Astrocyte (in vitro differentiated cells and primary cell): ENCODE data around the gene CDON. TPM values are rescaled to one million over a fixed set of nuclear protein-coding genes. Genes with fewer than 3 reads are reported as not detected.

ENCODE experiments used
- DNase-seq: peaks from one replicate; pipeline ENCODE4 v3.0.0-alpha.2; 2010; ENCODE audit warnings: low read depth
- FAIRE-seq: peaks from 2 replicates; lab custom pipeline; 2011; peaks lifted over from hg19 to GRCh38; lab: Jason Lieb, UNC
- H2AFZ ChIP-seq: 2 replicates; pipeline ENCODE4 v1.6.0; 2012; ENCODE audit warnings: low read depth, low read length, inconsistent platforms
- H3K27ac ChIP-seq: 2 replicates; pipeline ENCODE4 v1.5.1; 2011; ENCODE audit warnings: low read depth, low read length, inconsistent platforms
- H3K27me3 ChIP-seq: 2 replicates; pipeline ENCODE4 v1.6.0; 2011; ENCODE audit warnings: low read length, inconsistent platforms; ENCODE audit not compliant: insufficient read depth
- H3K36me3 ChIP-seq: 2 replicates; pipeline ENCODE4 v1.5.1; 2011; ENCODE audit warnings: low read length, inconsistent platforms; ENCODE audit not compliant: insufficient read depth
- H3K4me1 ChIP-seq: 2 replicates; pipeline ENCODE4 v1.5.1; 2011; ENCODE audit warnings: low read length, inconsistent platforms; ENCODE audit not compliant: insufficient read depth
- H3K4me2 ChIP-seq: 2 replicates; pipeline ENCODE4 v1.6.0; 2012; ENCODE audit warnings: low read length, inconsistent platforms
- H3K4me3 ChIP-seq: 2 replicates; pipeline ENCODE4 v1.5.1; 2011; ENCODE audit warnings: low read depth, mild to moderate bottlenecking, low read length, inconsistent platforms; ENCODE audit not compliant: insufficient read depth
- H3K79me2 ChIP-seq: 2 replicates; pipeline ENCODE4 v1.6.0; 2012; ENCODE audit warnings: mild to moderate bottlenecking, low read length, inconsistent platforms; ENCODE audit not compliant: insufficient read depth
- H3K9ac ChIP-seq: 2 replicates; pipeline ENCODE4 v1.6.0; 2012; ENCODE audit warnings: mild to moderate bottlenecking, low read length, inconsistent platforms
- H3K9me3 ChIP-seq: 2 replicates; pipeline ENCODE4 v1.5.1; 2012; ENCODE audit warnings: low read depth, mild to moderate bottlenecking, low read length, inconsistent platforms; ENCODE audit not compliant: insufficient read depth
- H4K20me1 ChIP-seq: 2 replicates; pipeline ENCODE4 v1.6.0; 2012; ENCODE audit warnings: low read length, inconsistent platforms; ENCODE audit not compliant: insufficient read depth
- H3K27ac Mint-ChIP-seq: one replicate; pipeline ENCODE4 v1.8.0; 2021; ENCODE audit warnings: mild to moderate bottlenecking, mixed read lengths; ENCODE audit not compliant: unreplicated experiment
- H3K27me3 Mint-ChIP-seq: one replicate; pipeline ENCODE4 v1.8.0; 2021; ENCODE audit warnings: low read depth, mixed read lengths; ENCODE audit not compliant: unreplicated experiment
- H3K36me3 Mint-ChIP-seq: one replicate; pipeline ENCODE4 v1.8.0; 2021; ENCODE audit warnings: low read depth, mixed read lengths; ENCODE audit not compliant: unreplicated experiment
- H3K4me1 Mint-ChIP-seq: one replicate; pipeline ENCODE4 v1.8.0; 2021; ENCODE audit warnings: low read depth, mixed read lengths; ENCODE audit not compliant: unreplicated experiment
- H3K4me3 Mint-ChIP-seq: one replicate; pipeline ENCODE4 v1.8.0; 2021; ENCODE audit warnings: mild to moderate bottlenecking, moderate library complexity, mixed read lengths; ENCODE audit not compliant: unreplicated experiment
- H3K9me3 Mint-ChIP-seq: one replicate; pipeline ENCODE4 v1.8.0; 2021; ENCODE audit warnings: mild to moderate bottlenecking, mixed read lengths; ENCODE audit not compliant: unreplicated experiment
- CTCF ChIP-seq: IDR thresholded peaks from 2 replicates; pipeline ENCODE4 v1.5.1; 2011; ENCODE audit warnings: low read depth, mild to moderate bottlenecking, inconsistent platforms, low read length, moderate library complexity; ENCODE audit not compliant: insufficient read depth
- EZH2 ChIP-seq: IDR thresholded peaks from 2 replicates; pipeline ENCODE4 v1.6.1; 2012; ENCODE audit warnings: mild to moderate bottlenecking, low read length, inconsistent platforms; ENCODE audit not compliant: insufficient read depth
- total RNA-seq: library from RNA; stranded (reverse); gene quantifications from 2 replicates; pipeline ENCODE4 v1.2.1, GENCODE V29; 2021

CDON gene
- total RNA-seq, 1 donor from 2014 or later: 15.5 TPM

DNA sequence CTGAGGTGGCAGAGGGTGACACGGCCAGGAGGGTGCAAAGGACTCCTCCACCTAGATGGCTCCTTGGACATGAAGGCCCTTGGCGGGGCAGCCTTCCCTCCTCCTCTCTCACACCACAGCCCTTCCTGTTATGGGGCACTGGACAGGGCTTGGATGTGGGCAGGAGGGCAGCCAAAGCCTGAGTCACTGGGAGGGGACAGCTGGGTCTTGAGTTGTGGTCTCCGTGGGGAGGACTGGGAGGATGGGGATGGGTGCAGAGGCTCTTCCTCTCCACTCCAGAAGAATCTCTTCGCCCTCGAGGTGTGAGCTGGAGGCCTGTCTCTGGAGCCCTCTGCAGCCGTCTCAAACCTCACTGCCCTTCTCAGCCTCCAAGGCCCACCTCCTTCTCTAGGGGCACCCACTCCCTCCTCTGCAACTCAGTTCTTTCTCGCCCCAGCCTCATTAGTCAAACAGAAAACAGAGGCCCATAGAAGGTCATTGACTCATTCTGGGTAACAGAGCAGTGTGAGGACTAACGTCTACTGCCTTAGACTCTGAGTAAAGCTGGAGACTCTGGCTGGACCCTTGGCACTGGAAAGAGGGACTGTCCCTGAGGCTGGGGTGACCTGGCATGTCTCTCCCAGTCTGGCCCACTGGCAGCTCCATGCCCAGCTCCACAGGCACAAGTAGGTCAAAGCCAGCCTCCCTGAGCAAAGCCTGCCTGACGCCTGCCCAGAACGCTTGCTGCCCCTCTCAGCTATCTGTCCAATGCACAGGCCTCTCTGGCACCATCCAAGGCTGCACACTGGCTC, 47.5 kb upstream of the CDON start:
- Mint-ChIP-seq H3K27me3 (peaks cover 19% of the 10 kb centered on the region), H3K4me1 (peaks cover 23% of the 10 kb centered on the region), H3K36me3 (peaks cover 1% of the 10 kb centered on the region), H3K27ac (no peak overlapping the region), H3K9me3 (no peaks in the 10 kb centered on the region), H3K4me3 (no peak overlapping the region)
- no peaks in the 10 kb centered on the region for H3K36me3 ChIP-seq
- peak overlapping the region; percentile 51 for H3K4me2 ChIP-seq
- no peak for FAIRE-seq
- H3K9me3 ChIP-seq: no peaks in the 10 kb centered on the region
- no peak overlapping the region for H3K4me3 ChIP-seq
- H2AFZ ChIP-seq: peak overlapping the region; percentile 45
- TF ChIP-seq CTCF: no peak
- TF ChIP-seq EZH2: no peak
- no peaks in the 10 kb centered on the region for H3K79me2 ChIP-seq
- H3K4me1 ChIP-seq: peaks cover 28% of the 10 kb centered on the region
- H3K27ac ChIP-seq: no peak overlapping the region
- peak overlapping the region; percentile 6 for H3K9ac ChIP-seq
- peak; percentile 75 for DNase-seq
- no peaks in the 10 kb centered on the region for H4K20me1 ChIP-seq
- no peaks in the 10 kb centered on the region for H3K27me3 ChIP-seq

GRCh38 chr11:126106594-126107328, 44.1 kb upstream of the CDON start:
- Histone ChIP-seq H3K4me2 (no peak overlapping the region), H3K36me3 (no peaks in the 10 kb centered on the region), H3K27ac (no peak overlapping the region), H3K79me2 (no peaks in the 10 kb centered on the region), H3K27me3 (peaks cover 3% of the 10 kb centered on the region), H2AFZ (no peak overlapping the region), H3K4me3 (no peak overlapping the region), H4K20me1 (no peaks in the 10 kb centered on the region), H3K4me1 (peaks cover 18% of the 10 kb centered on the region), H3K9me3 (no peaks in the 10 kb centered on the region), H3K9ac (no peak overlapping the region)
- peaks cover 19% of the 10 kb centered on the region for H3K27me3 Mint-ChIP-seq
- no peaks in the 10 kb centered on the region for H3K9me3 Mint-ChIP-seq
- peaks cover 1% of the 10 kb centered on the region for H3K36me3 Mint-ChIP-seq
- no peak overlapping the region for H3K4me3 Mint-ChIP-seq
- FAIRE-seq: no peak
- H3K27ac Mint-ChIP-seq: no peak overlapping the region
- no peak for DNase-seq
- peaks cover 23% of the 10 kb centered on the region for H3K4me1 Mint-ChIP-seq
- TF ChIP-seq EZH2 (no peak), CTCF (no peak)
